OCI-M1 (cell line): ENCODE results near the gene COA1.
"Not testable (repeated sequence)": the region's sequence is repeated elsewhere in the genome, so short reads cannot be mapped to it uniquely, and the experiment has no call there.

Source experiments
- DNase-seq: peaks from one replicate; lab custom pipeline; 2025; lab: John Stamatoyannopoulos, UW

The COA1 gene

DNA sequence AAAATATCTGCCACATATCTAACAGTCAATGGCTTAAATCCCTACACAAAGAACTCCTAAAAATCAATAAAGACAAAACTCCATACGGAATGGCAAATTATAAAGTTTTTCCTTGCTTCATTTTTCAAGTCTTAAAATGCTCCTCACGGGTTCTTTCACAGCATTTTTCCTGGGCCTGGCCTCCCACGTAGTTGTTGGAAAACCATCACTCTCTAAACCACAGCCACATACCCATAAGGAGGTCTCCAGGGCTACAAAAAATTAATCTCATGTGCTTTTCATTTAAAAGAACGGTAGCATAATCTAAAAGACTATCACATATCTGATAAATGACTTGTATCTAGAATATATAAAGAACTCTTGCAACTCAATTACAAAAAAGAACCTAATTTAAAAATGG, 2.9 kb downstream of the COA1 start:
- DNase-seq = no peak

DNA sequence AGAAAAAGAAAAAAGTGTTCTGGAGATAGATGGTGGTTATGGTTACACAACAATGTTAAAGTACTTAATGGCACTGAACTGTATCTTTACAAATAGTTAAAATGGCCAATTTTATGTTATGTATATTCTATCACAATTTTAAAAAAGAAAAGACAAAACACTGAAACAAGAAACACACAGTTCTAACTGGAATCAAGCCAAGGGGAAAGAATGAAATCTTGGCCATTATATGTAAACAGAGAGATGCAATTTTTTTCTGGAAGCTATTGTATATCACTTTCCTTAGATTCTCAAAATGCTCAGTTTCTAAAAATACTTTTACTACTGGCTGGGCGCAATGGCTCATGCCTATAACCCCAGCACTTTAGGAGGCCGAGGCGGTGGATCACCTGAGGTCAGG, 4.1 kb downstream of the COA1 start:
- no peak for DNase-seq

DNA sequence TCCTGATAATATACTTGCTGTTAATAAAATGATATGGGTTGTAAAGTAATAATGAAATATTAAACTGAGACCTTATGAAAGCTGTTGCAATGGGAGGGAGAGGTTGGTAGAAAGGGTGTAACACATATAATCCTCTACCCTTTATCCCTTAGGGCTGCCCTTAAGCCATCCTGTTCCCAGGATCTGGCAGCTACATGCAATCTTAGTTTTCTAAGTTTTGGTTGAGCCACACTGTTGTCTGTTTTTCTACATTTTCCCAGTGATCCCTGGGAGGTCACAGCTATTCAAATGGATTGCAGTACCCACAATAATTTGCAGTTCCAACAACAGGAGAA, 6.3 kb downstream of the COA1 start:
- no peak for DNase-seq

DNA sequence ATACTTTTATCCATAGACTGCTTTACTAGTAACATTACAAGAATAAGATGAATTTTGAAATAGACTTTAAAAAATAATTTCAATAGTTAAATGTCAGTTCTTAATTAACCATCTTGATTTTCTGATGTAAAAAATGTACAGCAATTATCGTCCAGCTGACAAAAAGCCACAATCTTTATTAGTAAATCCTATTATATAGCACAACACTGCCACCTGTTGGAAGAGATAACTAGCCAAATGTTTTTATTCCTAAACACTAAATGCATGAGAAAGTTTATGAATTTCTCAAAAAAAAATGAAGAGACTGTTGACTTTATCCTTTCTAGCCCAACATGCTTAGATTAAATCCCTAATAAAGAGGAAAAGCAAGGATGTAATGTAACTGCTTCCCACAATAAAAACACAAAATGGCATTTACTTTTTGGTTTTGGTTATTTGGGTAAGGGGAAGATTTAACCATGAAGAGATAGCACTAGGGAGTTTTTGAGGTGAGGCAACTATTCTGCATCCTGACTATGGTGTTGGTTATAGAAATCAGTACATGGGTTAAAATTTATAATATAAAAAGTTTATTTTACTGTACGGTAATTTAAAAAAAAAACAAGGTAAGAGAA, 8.0 kb downstream of the COA1 start:
- peak; percentile 62 for DNase-seq

DNA sequence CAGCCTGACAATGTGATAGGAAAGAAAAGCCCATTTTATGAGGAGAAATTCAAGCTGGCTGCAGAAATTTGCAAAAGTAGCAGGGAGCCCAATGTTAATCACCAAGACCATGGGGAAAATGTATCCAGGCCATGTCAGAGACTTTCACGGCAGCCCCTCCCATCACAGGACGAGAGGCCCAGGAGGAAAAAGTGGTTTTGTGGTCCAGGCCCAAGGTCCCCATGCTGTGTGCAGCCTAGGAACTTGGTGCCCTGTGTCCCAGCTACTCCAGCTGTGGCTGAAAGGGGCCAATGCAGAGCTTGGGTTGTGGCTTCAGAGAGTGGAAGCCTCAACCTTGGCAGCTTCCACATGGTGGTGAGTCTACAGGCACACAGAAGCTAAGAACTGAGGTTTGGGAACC, 12.7 kb downstream of the COA1 start:
- no peak for DNase-seq

DNA sequence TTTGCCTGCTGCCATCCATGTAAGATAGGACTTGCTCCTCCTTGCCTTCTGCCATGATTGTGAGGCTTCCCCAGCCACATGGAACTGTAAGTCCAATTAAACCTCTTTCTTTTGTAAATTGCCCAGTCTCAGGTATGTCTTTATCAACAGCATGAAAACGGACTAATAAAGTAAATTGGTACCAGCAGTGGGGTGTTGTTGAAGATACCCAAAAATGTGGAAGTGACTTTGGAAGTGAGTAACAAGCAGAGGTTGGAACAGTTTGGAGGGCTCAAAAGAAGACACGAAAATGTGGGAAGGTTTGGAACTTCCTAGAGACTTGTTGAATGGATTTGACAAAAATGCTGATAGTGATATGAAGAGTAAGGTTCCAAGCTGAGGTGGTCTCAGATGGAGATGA, 13.4 kb downstream of the COA1 start:
- not testable (repeated sequence) for DNase-seq

DNA sequence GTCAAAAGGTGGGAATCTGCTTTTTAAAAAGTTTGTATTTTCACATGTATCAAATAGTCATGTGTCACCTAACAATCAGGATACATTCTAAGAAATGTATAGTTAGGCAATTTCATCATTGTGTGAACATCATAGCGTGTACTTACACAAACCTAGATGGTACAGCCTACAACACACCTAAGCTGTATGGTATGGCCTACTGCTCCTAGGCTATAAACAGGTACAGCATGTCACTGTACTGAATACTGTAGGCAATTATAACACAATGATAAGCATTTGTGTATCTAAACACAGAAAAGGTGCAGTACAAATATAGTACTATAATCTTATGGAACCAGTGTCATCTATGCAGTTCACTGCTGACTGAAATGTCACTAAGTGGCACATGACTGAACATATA, 17.8 kb downstream of the COA1 start:
- DNase-seq = no peak

DNA sequence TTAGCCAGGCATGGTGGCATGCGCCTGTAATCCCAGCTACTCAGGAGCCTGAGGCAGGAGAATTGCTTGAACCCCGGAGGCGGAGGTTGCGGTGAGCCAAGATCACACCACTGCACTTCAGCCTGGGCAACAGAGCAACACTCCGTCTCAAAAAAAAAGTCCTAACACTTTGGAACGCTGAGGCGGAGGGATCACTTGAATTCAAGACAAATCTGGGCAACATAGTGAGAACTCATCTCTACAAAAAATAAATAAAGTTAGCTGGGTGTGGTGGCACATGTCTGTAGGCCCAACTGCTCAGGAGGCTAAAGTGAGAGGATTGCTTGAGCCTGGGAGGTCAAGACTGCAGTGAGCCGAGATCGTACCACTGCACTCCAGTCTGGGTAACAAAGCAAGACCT, 21.3 kb downstream of the COA1 start:
- DNase-seq = not testable (repeated sequence)

DNA sequence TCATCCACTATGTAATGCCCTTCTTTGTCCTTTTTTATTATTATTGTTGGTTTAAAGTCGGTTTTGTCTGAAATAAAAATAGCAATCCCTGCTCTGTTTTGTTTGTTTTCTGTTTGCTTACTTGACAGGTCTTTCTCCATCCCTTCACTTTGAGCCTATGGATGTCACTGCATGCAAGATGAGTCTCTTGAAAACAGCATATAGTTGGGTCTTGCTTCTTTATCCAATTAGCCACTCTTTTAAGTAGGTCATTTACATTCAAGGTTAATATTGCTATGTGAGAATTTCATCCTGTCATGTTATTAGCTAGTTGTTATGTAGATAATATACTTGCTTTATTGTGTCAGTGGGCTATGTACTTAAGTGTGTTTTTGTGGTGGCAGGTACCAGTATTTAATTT, 25.8 kb downstream of the COA1 start:
- no peak for DNase-seq

DNA sequence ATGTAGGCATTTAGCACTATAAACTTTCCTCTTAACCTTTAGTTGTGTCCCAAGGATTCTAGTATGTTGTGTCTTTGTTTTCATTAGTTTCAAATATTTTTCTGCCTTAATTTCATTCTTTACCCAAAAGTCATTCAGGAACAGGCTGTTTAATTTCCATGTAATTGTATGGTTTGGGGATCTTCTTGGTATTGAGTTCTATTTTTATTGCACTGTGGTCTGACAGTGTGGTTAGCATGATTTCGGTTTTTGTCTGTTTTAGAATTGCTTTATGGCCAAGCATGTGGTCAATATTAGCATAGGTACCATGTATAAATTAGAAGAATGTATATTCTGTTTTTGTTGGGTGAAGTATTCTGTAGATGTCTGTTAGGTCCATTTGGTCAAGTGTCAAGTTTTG, 26.3 kb downstream of the COA1 start:
- DNase-seq = no peak

DNA sequence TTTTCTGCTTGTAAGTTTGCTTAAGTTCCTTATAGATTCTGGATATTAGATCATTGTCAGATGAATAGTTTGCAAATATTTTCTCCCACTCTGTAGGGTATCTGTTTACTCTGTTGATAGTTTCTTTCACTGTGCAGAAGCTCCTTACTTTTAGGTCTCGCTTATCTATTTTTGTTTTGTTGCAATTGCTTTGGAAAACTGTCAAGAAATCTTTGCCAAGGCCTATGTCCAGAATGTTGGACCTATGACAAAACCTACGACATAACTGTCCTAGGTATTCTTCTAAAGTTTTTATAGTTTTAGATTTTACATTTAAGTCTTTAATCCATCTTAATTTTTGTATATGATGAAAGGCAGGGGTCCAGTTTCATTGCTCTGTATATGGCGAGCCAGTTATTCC, 27.4 kb downstream of the COA1 start:
- DNase-seq = no peak

DNA sequence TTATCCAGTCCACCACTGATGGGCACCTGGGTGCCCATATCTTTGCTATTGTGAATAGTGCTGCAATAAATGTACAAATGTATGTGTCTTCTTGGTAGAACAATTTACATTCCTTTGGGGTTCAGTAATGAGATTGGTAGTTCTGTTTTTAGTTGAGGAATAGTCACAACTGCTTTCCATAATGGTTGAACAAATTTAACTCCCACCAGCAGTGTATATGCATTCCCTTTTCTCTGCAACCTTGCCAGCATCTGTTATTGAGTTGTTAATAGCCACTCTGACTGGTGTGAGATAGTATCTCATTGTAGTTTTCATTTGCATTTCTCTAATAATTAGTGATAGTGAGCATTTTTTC, 27.8 kb downstream of the COA1 start:
- DNase-seq = no peak

DNA sequence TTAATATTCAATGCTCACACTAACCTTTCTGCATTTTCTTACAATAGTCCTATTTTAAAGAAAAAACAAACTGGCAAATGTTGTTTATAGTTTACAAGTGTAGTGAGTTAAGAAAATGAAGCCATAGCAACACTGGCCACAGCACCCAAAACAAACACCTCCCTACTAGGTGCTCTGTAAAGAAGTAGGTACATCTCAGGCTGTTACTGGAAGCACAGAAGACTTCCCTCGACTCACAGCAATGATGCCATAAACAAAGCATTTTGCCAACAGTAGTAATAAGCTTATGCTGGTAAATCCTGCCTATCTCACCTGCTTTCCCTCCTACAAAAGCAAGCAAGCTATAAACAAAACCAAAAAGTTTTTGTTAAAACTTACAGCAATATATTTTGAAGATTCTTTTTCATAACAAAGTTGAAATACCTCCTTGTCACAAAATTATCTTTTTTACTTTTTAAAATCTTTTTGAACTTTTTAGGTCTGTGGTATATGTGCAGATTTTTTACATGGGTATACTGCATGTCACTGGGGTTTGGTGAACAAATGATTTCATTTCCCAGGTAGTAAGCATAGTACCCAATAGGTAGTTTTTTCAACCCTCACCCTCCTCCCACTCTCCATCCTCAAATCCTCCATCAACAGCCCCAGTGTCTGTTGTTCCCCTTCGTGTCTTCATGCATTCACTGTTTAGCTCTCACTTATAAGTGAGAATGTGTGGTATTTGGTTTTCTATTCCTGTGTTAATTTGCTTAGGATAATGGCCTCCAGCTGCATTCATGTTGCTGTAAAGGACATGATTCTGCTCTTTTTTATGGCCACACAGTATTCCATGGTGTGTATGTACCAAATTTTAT, 28.4 kb downstream of the COA1 start:
- DNase-seq = no peak

DNA sequence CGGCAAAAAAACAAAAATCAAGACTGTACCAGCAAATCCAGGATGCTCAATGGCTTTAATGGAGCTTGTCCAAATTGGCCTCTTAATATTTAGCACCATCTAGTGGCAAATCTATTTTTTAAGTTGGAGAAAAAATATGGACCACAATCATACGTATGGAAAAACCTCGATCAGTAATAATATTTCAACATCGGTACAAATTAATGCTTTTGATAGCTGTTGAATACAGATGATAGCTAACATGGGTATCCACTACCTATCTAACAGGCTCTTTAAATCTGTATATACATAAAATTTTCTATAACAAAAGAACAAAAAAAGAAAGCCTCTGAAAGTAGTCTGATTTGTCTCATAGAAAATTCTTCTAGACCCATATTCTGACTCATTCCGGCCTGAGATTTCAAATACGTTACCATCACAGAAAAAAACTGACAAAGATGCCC, 29.2 kb downstream of the COA1 start:
- DNase-seq = peak; percentile 57

DNA sequence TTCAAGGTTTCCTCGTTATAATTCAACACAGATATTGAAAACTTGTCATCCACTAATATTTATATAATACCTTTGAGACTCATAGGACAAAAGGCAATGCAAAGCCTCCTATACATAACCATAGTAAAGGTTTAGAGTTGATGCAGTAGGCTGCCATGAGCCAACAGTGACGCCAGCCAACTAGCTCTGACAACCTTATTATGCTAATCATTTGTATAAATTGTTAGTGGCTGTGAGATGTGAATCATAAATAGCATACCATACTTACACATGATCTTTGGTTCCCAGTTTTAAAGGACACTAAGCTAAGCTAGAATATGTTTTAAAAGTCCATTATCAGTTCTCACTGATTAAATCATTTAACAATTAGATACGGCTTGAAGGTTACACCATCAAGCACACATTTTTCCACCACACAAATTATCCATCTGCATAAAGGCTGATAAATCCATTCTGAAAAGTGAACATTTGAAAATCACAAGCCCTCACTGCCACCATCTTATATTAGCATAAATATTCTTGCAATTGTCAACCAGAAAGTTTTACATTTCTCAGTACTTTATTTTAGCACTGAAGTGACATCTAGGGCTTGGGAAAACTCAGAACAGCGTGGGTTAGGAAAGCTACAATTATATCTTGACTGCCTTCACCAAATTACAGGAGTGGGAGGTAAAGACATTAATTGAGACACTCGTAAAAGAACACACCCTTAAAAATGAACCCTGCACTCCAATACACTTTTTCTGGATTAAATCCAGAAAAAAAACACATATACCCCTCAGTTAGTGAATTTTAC, 30.7 kb downstream of the COA1 start:
- DNase-seq = no peak

DNA sequence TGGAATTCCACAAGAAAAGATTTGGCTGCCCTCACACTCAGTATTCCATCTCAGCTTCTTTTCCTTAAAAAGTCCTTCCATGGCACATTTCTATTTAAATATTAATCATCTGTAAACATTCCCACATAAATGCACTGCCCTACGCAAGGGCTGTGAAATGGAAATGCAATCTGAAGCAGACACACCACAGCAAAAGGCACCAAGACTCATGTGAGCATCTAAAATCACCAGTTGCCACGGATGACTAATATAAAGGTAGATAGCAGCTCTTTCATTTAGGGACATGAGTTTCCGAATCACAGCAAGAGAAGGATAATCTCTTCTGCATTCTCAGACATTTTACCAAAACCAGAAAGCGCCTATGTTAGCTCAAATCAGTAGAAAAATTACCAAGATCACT, 31.6 kb downstream of the COA1 start:
- DNase-seq = no peak

DNA sequence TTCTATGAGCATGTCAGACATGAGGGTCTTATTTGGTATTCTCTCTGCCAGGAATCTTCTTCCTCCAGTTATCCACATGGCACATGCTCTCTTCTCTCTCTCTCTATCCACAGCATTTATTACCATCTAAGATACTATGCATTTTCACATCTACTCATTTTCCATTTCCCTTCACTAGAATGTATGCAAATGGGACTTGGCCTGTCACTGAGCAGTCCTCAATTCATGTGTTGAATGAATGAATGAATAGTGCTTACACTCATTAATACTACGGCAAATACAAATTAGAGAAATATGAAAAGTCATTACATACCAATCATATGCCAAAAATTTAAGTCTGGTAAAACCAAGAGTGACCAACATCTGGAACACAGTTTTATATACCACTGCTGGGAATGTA, 34.0 kb downstream of the COA1 start:
- no peak for DNase-seq

DNA sequence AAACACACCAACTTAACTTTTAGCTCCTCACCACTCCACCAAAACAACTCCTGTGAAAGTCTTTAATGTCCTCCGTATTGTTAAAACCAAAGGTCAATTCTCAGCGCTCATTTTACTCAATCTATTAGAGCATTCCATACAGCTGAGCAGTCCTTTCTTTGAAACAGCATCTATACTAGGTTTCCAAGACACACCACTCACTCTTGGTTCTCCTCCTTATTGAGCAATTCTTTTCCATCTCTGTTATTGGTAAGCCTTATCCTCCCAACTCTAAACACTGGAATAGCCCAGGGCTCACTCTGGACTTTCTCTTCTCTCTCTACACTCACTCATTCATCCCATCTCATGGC, 34.9 kb downstream of the COA1 start:
- no peak for DNase-seq

DNA sequence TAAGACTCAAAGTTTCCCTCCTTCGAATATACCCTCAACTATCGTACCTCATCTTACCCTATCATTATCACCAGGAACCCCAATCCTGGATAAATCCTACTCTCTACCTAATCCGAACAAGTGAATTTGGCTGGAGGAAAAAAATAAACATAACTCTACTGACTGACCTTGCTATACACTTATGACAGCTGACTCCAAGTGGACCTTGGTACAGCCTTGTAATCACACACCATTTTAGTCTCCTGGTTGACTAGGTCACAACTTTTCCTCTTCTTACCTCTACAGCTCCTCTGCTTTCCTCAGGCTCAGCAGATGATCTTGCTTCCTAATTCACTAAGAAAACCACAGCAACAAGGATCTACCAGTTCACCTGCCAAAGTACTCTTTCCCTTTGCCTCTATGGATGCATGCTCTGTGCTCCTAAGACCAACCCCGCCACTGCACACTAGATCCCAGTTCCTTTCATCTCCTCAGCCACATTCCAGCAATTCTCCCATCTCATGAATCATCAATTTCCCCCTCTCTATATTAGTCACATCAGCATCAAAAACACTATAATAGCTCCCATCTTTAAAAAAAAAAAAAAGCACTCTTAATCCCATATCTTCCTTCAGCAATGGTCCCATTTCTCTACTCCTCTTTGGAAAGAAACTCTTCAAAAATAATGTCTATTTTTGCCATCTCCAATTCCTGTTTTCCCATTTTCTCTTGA, 35.5 kb downstream of the COA1 start:
- no peak for DNase-seq

DNA sequence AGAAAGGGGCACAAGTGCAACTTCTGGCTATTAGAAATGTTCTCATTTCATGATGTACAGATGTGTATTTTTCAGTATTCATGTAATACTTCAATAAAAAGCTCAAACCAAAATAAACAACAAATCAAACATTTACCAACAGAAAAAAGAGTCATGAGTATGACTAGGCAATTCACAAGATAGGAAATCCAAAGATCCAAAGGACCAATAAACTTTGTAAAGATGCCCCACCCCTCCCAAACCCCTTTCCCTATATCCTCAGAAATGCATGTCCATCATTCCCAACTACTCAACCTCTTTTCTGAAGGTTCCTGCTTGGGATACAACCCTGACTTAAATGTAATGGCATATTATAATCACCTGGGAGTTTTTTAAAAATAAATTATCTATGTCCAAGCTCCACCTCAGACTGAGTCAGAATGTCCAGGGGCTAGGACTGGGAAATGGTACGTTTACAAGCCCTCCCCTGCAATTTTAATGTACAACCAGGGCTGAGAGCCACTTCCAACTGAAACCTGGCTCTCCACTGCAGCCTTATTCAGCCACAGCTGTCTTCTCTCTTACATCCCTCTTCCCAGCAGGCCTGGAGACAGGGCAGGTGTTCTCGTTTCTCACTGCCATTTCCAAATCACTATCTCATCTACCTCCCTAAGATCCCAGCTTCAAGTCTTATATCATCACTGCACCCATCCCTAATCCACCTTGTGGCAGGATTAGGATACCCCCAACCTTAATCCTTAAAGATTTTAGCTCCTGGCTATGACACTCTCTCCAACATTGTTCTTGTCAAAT, 36.5 kb downstream of the COA1 start:
- no peak for DNase-seq

DNA sequence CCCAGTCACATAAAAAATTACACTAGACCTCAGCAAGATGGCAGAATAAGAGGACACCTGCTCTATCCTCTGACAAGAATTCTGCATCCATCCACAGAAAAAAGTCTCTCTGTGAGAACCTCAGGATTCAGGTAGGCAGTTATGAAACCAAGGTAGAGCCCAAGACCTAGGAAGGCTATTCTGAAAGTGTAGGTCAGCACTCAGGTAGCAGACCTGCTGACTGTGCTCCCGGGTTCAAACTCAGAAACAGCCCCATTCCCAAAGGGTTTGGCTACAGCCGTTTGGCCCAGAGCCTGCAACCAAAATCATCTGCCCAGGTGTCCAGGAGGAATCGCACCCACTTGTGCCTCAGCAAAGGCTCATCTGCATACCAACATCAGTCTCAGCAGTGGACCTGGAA, 37.7 kb downstream of the COA1 start:
- DNase-seq = no peak

DNA sequence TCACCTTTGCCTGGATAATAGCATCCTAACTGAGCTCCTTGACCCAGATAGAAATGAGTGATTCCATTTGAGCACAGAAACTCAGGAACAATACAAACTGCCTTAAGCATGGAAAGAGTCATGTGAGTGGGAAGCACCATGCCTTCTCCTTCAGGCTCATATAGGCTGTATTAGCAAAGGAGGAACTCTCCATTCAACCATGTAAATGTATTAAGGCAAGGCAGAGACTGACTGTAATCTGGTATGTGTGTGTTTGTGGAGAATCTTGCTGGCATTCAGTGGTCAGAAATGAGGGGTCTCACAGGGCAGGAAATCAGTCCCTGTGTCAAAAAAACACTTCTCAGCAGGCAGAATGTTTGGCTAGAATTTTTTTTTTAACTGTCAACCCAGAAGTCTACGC, 40.2 kb downstream of the COA1 start:
- DNase-seq = no peak
